ENCODE measurements around the gene ATRIP.

DNA sequence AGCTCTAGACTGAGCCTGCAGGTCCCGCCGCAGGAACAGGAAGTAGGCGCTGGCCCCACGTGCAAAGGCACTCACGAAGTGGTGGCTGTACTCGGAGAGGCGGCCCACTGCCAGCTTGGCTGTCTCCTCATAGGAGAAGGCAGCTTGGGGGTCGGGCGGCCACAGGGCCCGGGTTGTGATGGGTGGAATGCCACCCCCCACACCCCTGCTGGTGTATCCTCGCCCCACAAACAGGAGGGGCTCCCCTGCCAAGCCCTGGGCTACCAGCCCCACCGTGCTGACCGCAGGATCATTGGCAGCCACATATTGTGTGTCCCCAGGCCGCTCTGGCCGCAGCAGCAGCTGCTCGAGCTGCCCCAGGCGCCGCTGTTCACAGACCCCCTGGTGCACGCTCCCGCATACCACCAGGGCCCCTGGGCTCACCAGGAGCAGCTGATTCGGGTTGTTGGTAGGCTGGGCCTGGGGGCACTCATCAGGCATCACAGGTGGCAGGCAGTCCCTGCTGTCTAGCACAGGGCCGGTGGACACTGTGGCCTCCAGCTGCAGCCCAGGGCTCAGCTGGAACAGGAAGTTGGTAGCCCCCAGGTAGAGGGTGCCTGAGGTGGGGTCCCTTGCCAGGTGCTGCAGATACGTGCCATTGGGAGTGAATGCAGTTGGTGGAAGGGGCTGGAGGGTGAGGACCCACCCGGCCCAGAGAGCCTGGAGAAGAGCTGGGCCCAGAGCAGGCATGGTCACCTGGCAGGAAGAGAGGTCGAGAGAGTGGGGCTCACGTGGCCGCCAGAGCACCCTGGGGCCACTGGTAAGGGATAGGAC is 22.4 kb upstream of the ATRIP start:
- TF ChIP-seq, protein P1, sequence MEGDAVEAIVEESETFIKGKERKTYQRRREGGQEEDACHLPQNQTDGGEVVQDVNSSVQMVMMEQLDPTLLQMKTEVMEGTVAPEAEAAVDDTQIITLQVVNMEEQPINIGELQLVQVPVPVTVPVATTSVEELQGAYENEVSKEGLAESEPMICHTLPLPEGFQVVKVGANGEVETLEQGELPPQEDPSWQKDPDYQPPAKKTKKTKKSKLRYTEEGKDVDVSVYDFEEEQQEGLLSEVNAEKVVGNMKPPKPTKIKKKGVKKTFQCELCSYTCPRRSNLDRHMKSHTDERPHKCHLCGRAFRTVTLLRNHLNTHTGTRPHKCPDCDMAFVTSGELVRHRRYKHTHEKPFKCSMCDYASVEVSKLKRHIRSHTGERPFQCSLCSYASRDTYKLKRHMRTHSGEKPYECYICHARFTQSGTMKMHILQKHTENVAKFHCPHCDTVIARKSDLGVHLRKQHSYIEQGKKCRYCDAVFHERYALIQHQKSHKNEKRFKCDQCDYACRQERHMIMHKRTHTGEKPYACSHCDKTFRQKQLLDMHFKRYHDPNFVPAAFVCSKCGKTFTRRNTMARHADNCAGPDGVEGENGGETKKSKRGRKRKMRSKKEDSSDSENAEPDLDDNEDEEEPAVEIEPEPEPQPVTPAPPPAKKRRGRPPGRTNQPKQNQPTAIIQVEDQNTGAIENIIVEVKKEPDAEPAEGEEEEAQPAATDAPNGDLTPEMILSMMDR (IDR thresholded peaks at IDR 0.05) = no peak
- TF ChIP-seq POLR2AphosphoS5 (IDR thresholded peaks at IDR 0.05; ENCODE audit: low read depth, low read length) (no peak), TCF7L2 (IDR thresholded peaks at IDR 0.05; ENCODE audit: low read depth, low read length) (no peak)
- TF ChIP-seq, protein P2, sequence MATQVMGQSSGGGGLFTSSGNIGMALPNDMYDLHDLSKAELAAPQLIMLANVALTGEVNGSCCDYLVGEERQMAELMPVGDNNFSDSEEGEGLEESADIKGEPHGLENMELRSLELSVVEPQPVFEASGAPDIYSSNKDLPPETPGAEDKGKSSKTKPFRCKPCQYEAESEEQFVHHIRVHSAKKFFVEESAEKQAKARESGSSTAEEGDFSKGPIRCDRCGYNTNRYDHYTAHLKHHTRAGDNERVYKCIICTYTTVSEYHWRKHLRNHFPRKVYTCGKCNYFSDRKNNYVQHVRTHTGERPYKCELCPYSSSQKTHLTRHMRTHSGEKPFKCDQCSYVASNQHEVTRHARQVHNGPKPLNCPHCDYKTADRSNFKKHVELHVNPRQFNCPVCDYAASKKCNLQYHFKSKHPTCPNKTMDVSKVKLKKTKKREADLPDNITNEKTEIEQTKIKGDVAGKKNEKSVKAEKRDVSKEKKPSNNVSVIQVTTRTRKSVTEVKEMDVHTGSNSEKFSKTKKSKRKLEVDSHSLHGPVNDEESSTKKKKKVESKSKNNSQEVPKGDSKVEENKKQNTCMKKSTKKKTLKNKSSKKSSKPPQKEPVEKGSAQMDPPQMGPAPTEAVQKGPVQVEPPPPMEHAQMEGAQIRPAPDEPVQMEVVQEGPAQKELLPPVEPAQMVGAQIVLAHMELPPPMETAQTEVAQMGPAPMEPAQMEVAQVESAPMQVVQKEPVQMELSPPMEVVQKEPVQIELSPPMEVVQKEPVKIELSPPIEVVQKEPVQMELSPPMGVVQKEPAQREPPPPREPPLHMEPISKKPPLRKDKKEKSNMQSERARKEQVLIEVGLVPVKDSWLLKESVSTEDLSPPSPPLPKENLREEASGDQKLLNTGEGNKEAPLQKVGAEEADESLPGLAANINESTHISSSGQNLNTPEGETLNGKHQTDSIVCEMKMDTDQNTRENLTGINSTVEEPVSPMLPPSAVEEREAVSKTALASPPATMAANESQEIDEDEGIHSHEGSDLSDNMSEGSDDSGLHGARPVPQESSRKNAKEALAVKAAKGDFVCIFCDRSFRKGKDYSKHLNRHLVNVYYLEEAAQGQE (IDR thresholded peaks at IDR 0.05; ENCODE audit: insufficient read depth in 1 of 2, low read depth in 2 of 2, low read length in 1 of 2) = no peak

All from Panc1 (cell line).